ENCODE measurements around the gene CNR2.

GRCh38 chr1:23824711-23825075 is 88.5 kb downstream of the CNR2 start:
- TF ChIP-seq, protein P1, sequence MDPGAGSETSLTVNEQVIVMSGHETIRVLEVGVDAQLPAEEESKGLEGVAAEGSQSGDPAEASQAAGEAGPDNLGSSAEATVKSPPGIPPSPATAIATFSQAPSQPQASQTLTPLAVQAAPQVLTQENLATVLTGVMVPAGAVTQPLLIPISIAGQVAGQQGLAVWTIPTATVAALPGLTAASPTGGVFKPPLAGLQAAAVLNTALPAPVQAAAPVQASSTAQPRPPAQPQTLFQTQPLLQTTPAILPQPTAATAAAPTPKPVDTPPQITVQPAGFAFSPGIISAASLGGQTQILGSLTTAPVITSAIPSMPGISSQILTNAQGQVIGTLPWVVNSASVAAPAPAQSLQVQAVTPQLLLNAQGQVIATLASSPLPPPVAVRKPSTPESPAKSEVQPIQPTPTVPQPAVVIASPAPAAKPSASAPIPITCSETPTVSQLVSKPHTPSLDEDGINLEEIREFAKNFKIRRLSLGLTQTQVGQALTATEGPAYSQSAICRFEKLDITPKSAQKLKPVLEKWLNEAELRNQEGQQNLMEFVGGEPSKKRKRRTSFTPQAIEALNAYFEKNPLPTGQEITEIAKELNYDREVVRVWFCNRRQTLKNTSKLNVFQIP (CRISPR knock-in tag; IDR thresholded peaks at IDR 0.05; ENCODE audit: borderline replicate concordance, low read depth) = no peak
- TF ChIP-seq ARNTL (CRISPR knock-in tag; IDR thresholded peaks at IDR 0.05; ENCODE audit: borderline replicate concordance, low read depth) (no peak), BACH2 (CRISPR knock-in tag; IDR thresholded peaks at IDR 0.05; ENCODE audit: borderline replicate concordance) (no peak), PPARA (CRISPR knock-in tag; IDR thresholded peaks at IDR 0.05; ENCODE audit: borderline replicate concordance) (no peak), ZFP3 (CRISPR knock-in tag; IDR thresholded peaks at IDR 0.05) (no peak), CSDC2 (CRISPR knock-in tag; IDR thresholded peaks at IDR 0.05) (no peak), SNAI2 (CRISPR knock-in tag; IDR thresholded peaks at IDR 0.05) (no peak)
- TF ChIP-seq, protein P2, sequence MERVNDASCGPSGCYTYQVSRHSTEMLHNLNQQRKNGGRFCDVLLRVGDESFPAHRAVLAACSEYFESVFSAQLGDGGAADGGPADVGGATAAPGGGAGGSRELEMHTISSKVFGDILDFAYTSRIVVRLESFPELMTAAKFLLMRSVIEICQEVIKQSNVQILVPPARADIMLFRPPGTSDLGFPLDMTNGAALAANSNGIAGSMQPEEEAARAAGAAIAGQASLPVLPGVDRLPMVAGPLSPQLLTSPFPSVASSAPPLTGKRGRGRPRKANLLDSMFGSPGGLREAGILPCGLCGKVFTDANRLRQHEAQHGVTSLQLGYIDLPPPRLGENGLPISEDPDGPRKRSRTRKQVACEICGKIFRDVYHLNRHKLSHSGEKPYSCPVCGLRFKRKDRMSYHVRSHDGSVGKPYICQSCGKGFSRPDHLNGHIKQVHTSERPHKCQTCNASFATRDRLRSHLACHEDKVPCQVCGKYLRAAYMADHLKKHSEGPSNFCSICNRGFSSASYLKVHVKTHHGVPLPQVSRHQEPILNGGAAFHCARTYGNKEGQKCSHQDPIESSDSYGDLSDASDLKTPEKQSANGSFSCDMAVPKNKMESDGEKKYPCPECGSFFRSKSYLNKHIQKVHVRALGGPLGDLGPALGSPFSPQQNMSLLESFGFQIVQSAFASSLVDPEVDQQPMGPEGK (CRISPR knock-in tag; IDR thresholded peaks at IDR 0.05; ENCODE audit: borderline replicate concordance) = no peak

Measured in SK-N-SH treated with all-trans-retinoic acid at 6 μM for 48 hours (cell line).